GM19099 (cell line): ENCODE measurements around the gene ADAM10.

Source experiments
- POLR2A ChIP-seq: IDR thresholded peaks from 3 replicates; pipeline ENCODE4 v1.6.1; 2011; ENCODE audit warnings: low read depth; ENCODE audit not compliant: insufficient read length; ENCODE audit errors: extremely low read depth

The ADAM10 gene

GRCh38 chr15:58566029-58566428 is 183.5 kb downstream of the ADAM10 start:
- no peak for TF ChIP-seq POLR2A

GRCh38 chr15:58565619-58566018 is 183.9 kb downstream of the ADAM10 start:
- TF ChIP-seq POLR2A: no peak

GRCh38 chr15:58564981-58565380 is 184.5 kb downstream of the ADAM10 start:
- no peak for TF ChIP-seq POLR2A

- TF ChIP-seq POLR2A: no peak
Observed at GRCh38 chr15:58562135-58562534, 187.4 kb downstream of the ADAM10 start.

- TF ChIP-seq POLR2A: no peak
Observed at GRCh38 chr15:58561321-58561720, 188.2 kb downstream of the ADAM10 start.

- no peak for TF ChIP-seq POLR2A
Observed at GRCh38 chr15:58559904-58560588, 189.5 kb downstream of the ADAM10 start.

- TF ChIP-seq POLR2A: no peak
Observed at GRCh38 chr15:58558777-58559176, 190.7 kb downstream of the ADAM10 start.

GRCh38 chr15:58556541-58556940 is 193.0 kb downstream of the ADAM10 start:
- no peak for TF ChIP-seq POLR2A

GRCh38 chr15:58556028-58556361 is 193.5 kb downstream of the ADAM10 start:
- TF ChIP-seq POLR2A: no peak

GRCh38 chr15:58555162-58556027 is 194.1 kb downstream of the ADAM10 start:
- no peak for TF ChIP-seq POLR2A

GRCh38 chr15:58554758-58555157 is 194.7 kb downstream of the ADAM10 start:
- TF ChIP-seq POLR2A: no peak

GRCh38 chr15:58553365-58553918 is 196.1 kb downstream of the ADAM10 start:
- no peak for TF ChIP-seq POLR2A

GRCh38 chr15:58552505-58553364 is 196.8 kb downstream of the ADAM10 start:
- no peak for TF ChIP-seq POLR2A

- TF ChIP-seq POLR2A: no peak
Observed at GRCh38 chr15:58551764-58552504, 197.6 kb downstream of the ADAM10 start.
